HTR-8/SVneo (cell line): ENCODE measurements around the gene MUC22.
"Not testable (repeated sequence)": the region's sequence is repeated elsewhere in the genome, so short reads cannot be mapped to it uniquely, and the experiment has no call there.

Experiments used
- DNase-seq: peaks from one replicate; pipeline ENCODE4 v3.0.0; 2011; ENCODE audit warnings: low spot score, mixed read lengths; ENCODE audit not compliant: insufficient read length
- FAIRE-seq: peaks from 2 replicates; lab custom pipeline; 2011; peaks lifted over from hg19 to GRCh38; lab: Jason Lieb, UNC

MUC22 gene

GRCh38 chr6:31025595-31025994 lies 15.3 kb downstream of the MUC22 start:
- DNase-seq (no peak), FAIRE-seq (no peak)

- FAIRE-seq (peak; percentile 71), DNase-seq (no peak)
These were observed 20.8 kb downstream of the MUC22 start for GRCh38 chr6:31031095-31031494.

DNA sequence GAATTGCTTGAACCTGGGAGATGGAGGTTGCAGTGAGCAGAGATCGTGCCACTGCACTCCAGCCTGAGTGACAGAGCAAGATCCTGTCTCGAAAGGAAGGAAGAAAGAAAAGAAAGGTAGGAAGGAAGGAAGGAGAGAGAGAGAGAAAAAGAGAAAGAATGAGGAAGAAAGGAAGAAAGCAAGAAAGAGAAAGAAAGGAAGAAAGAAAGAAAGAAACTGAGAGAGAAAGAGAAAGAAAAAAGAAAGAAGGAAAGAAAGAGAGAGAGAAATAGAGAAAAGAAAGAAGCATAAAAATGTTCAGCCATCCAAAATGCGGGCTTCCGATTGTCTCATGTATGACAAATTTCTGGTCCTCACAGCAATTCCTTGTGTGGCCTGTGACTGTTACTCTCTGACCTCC lies 22.8 kb downstream of the MUC22 start:
- DNase-seq (no peak), FAIRE-seq (no peak)

GRCh38 chr6:31035862-31036497 lies 25.7 kb downstream of the MUC22 start:
- DNase-seq (no peak), FAIRE-seq (no peak)

- DNase-seq, result no peak
- peak; percentile 52 for FAIRE-seq
These were observed 26.9 kb downstream of the MUC22 start for GRCh38 chr6:31037169-31037568.

- FAIRE-seq (peak; percentile 40), DNase-seq (peak; percentile 22)
These were observed 27.4 kb downstream of the MUC22 start for GRCh38 chr6:31037682-31038081.

GRCh38 chr6:31038559-31038958 lies 28.3 kb downstream of the MUC22 start:
- DNase-seq (no peak), FAIRE-seq (no peak)

DNA sequence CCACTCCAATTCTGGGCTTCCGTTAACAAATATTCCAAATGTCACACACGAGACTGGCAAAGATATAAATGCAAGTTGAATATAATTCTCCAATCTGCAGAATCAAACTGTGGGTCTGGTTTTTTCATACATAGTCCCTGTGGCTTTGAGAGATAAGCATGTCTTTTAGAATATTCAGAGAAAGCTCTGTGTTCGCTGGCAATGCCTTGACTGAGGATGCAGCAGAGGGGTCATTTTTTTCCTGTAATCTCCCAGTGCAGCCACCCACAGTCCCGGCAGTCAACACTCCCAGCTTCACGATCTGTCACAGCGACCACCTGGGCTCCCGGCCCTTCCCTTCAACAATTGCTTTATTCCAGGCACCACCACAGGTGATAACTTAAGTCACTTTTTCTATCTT lies 30.5 kb downstream of the MUC22 start:
- DNase-seq, result no peak

GRCh38 chr6:31041372-31041974 lies 31.2 kb downstream of the MUC22 start:
- FAIRE-seq (peak; percentile 57), DNase-seq (no peak)

More for the DNA sequence above, 30.5 kb downstream of the MUC22 start:
- no peak for FAIRE-seq

- DNase-seq (peak; percentile 76), FAIRE-seq (peak; percentile 60)
These were observed 32.5 kb downstream of the MUC22 start for GRCh38 chr6:31042806-31043205.

DNA sequence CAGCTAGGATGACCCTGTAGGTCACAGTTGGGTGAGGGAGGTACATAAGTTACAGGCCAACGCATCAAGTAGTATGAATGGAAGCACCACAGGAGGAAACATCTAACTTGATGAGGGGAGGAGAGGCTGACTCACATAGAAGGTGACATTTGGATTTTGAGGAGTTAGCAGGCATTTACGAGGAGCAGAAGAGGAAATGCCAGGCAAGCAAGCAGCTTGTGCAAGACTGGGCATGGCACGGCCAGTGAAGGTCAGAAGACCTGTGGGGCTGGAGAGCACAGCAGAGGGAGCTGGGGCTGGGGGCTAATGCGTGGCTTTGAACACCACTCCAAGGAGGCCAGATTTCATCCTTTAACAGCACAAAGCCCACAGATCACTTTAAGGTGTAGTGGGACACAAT lies 37.8 kb downstream of the MUC22 start:
- DNase-seq (no peak), FAIRE-seq (peak; percentile 83)

DNA sequence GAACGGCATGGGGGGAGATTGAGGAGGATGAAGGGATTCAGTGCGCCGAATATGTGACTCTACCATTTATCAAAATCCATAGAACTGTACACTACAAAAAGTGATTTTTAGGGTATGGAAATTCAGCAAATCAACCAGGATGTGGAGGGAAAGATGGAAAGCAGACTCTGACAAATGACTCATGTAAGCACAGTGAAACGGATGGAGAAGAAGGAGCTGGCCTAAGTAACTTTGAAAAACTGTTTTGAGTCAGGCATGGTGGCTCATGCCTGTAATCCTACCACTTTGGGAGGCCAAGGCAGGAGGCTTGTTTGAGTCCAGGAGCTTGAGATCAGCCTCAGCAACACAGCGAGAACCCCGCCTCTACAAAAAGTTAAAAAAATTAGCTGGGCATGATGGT lies 39.2 kb downstream of the MUC22 start:
- no peak for DNase-seq
- FAIRE-seq, result no peak

DNA sequence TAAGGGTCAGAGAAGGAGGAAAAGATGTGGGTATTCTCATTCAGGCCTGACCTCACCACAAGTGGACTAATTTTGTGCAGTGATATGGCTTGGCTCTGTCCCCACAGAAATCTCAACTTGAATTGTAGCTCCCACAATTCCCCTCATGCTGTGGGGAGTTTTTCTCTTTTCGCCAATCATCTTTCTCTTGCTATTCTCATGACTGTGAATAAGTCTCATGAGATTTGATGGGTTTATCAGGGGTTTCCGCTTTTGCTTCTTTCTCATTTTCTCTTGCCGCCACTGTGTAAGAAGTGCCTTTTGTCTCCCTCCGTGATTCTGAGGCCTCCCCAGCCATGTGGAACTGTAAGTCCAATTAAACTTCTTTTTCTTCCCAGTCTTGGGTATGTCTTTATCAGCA lies 42.9 kb downstream of the MUC22 start:
- DNase-seq, result not testable (repeated sequence)

GRCh38 chr6:31053873-31054272 lies 43.6 kb downstream of the MUC22 start:
- no peak for FAIRE-seq
- DNase-seq, result no peak

More for the DNA sequence above, 42.9 kb downstream of the MUC22 start:
- FAIRE-seq, result not testable (repeated sequence)

- FAIRE-seq, result no peak
These were observed 45.2 kb downstream of the MUC22 start for GRCh38 chr6:31055441-31055840.

DNA sequence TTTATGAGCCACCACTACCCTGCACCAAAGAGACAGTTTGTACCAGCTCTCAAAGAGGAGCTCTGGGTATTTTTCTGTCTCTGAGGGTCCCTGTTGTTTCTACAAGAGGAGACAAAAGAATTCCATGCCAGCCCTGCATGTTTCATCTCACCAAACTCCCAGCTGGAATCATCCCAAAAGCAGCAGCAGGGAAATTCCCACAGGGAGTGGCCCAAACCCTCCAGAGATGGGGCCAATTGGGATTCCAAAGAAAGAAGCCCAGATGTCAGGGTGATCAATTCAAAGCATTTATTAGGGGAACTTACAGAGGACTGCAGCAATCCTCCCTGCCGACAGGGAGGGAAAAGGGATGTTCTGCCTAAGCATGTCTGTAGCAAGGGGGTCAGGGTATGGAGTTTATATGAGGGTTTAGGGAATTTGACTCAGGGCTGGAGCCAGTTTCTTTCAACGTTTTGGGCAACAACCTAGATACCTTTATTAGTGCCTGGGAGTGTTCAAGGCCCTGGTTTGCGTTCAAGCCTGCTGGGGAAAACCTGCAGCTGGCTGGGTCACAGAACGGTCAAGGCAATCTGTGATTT lies 47.2 kb downstream of the MUC22 start:
- DNase-seq (no peak), FAIRE-seq (no peak)

More at GRCh38 chr6:31055441-31055840, 45.2 kb downstream of the MUC22 start:
- DNase-seq, result no peak

GRCh38 chr6:31058128-31058894 lies 48.0 kb downstream of the MUC22 start:
- FAIRE-seq (peak; percentile 88), DNase-seq (peak; percentile 87)

DNA sequence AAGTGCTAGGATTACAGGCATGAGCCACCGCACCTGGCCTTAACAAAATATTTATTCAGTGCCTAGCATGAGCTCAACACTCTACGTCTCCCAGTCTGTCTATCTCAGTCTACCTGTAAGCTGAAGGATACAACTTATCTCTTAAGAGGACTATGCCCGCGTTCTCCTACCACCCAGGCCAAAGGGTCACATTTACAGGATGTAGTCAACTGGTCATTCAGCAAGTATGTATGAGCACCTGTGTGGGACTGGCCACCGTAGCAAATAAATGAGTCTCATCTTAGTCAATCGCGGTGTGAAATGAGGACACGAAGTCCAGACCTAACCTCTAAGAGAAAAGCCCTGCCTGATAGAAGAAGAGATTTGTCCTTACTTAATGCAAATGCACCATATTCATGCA lies 49.9 kb downstream of the MUC22 start:
- FAIRE-seq (no peak), DNase-seq (no peak)

- no peak for DNase-seq
- no peak for FAIRE-seq
These were observed 53.7 kb downstream of the MUC22 start for GRCh38 chr6:31063906-31064435.

DNA sequence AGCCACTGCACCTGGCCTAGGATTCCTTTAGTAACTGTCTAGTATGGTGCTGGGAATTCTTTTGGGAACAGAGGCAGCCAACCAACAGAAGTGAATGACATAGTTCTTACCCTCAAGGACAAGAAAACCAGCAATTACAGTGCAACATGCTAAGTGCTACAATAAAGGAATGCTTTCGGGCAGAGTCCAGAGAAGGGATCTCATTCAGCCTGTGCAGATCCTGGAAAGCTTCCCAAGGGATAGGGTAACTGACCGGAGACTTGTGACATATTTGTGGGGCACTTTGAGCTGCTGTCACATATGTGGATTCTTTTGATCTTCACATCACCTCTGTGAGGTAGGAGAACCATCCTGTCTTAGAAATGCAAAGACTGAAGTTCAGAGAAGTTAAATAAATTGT lies 55.3 kb downstream of the MUC22 start:
- DNase-seq (no peak), FAIRE-seq (no peak)

- not testable (repeated sequence) for DNase-seq, FAIRE-seq
These were observed 56.8 kb downstream of the MUC22 start for GRCh38 chr6:31067028-31067427.
